Esophagus muscularis mucosa (tissue), 3 donors: ENCODE measurements around the gene ZNF497.

Experiments used
- POLR2A ChIP-seq: fragments of 450-650 bp; IDR thresholded peaks from one replicate; pipeline ENCODE4 v1.6.1; 2017; ENCODE audit warnings: antibody characterized with exemption, moderate library complexity, mild to moderate bottlenecking, low read depth
- POLR2AphosphoS5 ChIP-seq, 2 donors: sonication (generic); formaldehyde crosslinking; IDR thresholded peaks; one replicate each; pipeline ENCODE4 v1.6.1; 2017; ENCODE audit warnings: antibody characterized with exemption in 2 of 2
- TF ChIP-seq, protein P1 (sequence below), 3 experiments: fragments of 200-600 bp in 2 of 3; fragments of 450-650 bp in 1 of 3; sonication (generic) in 2 of 3; IDR thresholded peaks; one replicate each; pipeline ENCODE4 v1.5.1; 2017 to 2019; ENCODE audit warnings: antibody characterized with exemption in 3 of 3, mild to moderate bottlenecking in 2 of 3, moderate library complexity in 1 of 3

DNA sequence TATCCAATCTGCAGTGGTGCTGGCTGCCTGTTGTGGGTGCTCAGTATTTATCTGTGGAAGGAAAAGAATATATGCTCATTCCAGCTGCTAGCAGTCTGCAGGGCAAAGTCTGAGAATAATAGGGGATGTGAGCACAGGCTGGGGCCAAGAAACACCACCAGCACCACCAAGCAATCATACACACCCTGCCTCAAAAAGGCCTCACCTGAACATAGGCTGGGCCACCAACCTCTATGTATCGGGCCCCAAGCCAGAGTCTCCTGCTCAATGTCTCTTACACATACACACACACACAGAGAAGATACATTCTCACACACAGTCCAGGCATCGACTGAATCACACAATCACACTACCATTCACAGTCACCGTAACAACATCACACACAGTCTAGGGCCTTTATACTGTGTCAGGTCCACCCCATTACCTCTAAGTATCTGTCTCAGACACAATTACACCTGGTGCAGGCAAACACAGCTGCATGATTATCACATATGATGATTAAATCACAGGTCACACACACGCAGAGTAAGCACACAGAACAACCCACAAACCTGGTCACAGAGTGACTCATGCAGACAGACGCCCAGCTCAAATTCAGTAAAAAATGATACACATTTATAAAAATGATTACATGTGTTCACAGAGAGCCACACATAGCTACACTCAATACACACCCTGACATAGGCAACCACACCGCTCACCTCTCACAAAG lies 37.1 kb downstream of the ZNF497 start:
- TF ChIP-seq POLR2A = no peak
- TF ChIP-seq, protein P1, sequence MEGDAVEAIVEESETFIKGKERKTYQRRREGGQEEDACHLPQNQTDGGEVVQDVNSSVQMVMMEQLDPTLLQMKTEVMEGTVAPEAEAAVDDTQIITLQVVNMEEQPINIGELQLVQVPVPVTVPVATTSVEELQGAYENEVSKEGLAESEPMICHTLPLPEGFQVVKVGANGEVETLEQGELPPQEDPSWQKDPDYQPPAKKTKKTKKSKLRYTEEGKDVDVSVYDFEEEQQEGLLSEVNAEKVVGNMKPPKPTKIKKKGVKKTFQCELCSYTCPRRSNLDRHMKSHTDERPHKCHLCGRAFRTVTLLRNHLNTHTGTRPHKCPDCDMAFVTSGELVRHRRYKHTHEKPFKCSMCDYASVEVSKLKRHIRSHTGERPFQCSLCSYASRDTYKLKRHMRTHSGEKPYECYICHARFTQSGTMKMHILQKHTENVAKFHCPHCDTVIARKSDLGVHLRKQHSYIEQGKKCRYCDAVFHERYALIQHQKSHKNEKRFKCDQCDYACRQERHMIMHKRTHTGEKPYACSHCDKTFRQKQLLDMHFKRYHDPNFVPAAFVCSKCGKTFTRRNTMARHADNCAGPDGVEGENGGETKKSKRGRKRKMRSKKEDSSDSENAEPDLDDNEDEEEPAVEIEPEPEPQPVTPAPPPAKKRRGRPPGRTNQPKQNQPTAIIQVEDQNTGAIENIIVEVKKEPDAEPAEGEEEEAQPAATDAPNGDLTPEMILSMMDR (IDR thresholded peaks at IDR 0.05) = no peak
- TF ChIP-seq POLR2AphosphoS5 (IDR thresholded peaks at IDR 0.05) = no peak
